Chondrocyte (in vitro differentiated cells): ENCODE measurements around the gene NFE2L3. TPM values are rescaled to one million over a fixed set of nuclear protein-coding genes. Genes with fewer than 3 reads are reported as not detected.
"Not testable (repeated sequence)": the region's sequence is repeated elsewhere in the genome, so short reads cannot be mapped to it uniquely, and the experiment has no call there.

Experiments
- DNase-seq: peaks from one replicate; pipeline ENCODE4 v3.0.0; 2021; ENCODE audit warnings: mixed read lengths, low spot score
- H3K27ac Mint-ChIP-seq: one replicate; pipeline ENCODE4 v1.8.0; 2021; ENCODE audit warnings: mild to moderate bottlenecking, moderate library complexity, mixed read lengths; ENCODE audit not compliant: unreplicated experiment
- H3K27me3 Mint-ChIP-seq: 2 replicates; pipeline ENCODE4 v1.8.0; 2021; ENCODE audit warnings: low read depth, mixed read lengths
- H3K36me3 Mint-ChIP-seq: 2 replicates; pipeline ENCODE4 v1.8.0; 2021; ENCODE audit warnings: low read depth, mixed read lengths
- H3K4me1 Mint-ChIP-seq: 2 replicates; pipeline ENCODE4 v1.8.0; 2021; ENCODE audit warnings: low read depth, mild to moderate bottlenecking, mixed read lengths
- H3K4me3 Mint-ChIP-seq: one replicate; pipeline ENCODE4 v1.8.0; 2021; ENCODE audit warnings: mild to moderate bottlenecking, moderate library complexity, mixed read lengths; ENCODE audit not compliant: unreplicated experiment
- H3K9me3 Mint-ChIP-seq: 2 replicates; pipeline ENCODE4 v1.8.0; 2021; ENCODE audit warnings: low read depth, mixed read lengths
- total RNA-seq: library from RNA; stranded (reverse); gene quantifications from 3 replicates; pipeline ENCODE4 v1.2.1, GENCODE V29; 2021
- TF ChIP-seq, protein P1 (sequence below): fragments of 200-600 bp; sonication (generic); IDR thresholded peaks from 2 replicates; pipeline ENCODE4 v1.5.0; 2021; ENCODE audit warnings: antibody characterized with exemption, mild to moderate bottlenecking, moderate library complexity

NFE2L3 gene
- total RNA-seq, 1 donor from 2014 or later: 0.52 TPM

DNA sequence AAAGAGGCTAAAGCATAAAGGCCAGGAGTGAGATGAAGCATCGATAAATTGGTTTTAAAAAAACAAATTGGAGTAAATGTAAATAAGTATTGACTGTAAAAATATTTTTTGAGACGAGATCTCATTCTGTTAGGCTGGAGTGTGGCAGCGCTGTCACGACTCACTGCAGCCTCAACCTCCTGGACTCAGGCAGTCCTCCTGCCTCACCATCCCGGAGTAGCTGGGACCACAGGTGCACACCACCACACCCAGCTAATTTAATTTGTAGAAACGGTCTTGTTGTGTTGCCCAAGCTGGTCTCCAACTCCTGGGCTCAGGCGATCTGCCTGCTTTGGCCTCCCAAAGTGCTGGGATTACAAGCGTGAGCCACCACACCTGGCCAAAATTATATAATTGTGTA is 30.7 kb downstream of the NFE2L3 start:
- DNase-seq: no peak
- H3K36me3 Mint-ChIP-seq: peaks cover 13% of the 10 kb centered on the region
- no peaks in the 10 kb centered on the region for H3K9me3 Mint-ChIP-seq
- H3K4me3 Mint-ChIP-seq: no peak overlapping the region
- no peaks in the 10 kb centered on the region for H3K27me3 Mint-ChIP-seq
- TF ChIP-seq, protein P1, sequence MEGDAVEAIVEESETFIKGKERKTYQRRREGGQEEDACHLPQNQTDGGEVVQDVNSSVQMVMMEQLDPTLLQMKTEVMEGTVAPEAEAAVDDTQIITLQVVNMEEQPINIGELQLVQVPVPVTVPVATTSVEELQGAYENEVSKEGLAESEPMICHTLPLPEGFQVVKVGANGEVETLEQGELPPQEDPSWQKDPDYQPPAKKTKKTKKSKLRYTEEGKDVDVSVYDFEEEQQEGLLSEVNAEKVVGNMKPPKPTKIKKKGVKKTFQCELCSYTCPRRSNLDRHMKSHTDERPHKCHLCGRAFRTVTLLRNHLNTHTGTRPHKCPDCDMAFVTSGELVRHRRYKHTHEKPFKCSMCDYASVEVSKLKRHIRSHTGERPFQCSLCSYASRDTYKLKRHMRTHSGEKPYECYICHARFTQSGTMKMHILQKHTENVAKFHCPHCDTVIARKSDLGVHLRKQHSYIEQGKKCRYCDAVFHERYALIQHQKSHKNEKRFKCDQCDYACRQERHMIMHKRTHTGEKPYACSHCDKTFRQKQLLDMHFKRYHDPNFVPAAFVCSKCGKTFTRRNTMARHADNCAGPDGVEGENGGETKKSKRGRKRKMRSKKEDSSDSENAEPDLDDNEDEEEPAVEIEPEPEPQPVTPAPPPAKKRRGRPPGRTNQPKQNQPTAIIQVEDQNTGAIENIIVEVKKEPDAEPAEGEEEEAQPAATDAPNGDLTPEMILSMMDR: no peak
- peaks cover 26% of the 10 kb centered on the region for H3K4me1 Mint-ChIP-seq
- H3K27ac Mint-ChIP-seq: no peak overlapping the region

DNA sequence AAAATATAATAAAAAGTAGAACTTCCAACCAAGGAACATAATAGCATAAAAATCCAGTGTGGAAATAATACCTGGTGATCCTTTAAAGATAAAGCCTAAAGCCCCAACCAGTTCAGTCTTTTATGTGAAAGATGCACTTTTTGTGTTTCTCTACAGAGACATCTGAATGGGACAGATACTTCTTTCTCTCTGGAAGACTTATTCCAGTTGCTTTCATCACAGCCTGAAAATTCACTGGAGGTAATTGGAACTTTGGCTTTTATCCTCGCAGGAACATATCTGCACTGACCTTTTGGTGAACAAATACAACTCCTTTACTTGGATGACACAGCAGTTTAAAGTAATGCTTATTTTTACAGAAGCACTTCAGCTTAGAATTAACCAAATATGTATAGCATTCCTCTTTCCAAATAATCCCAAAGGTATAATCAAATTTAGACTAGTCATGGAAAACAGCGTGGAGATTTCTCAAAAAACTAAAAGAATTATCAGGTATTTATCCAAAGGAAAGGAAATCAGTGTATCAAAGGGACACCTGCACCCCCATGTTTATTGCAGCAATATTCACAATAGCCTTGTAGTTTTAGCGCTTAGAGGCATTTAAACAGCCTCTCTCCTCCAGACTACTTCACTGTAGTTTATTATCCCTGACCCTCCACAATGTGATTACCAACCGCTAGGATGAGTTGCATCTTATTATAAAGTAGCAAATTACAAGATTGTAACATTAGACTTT is 31.7 kb downstream of the NFE2L3 start:
- Mint-ChIP-seq H3K9me3 (no peaks in the 10 kb centered on the region), H3K27ac (no peak overlapping the region), H3K27me3 (no peaks in the 10 kb centered on the region), H3K4me1 (peaks cover 29% of the 10 kb centered on the region), H3K4me3 (no peak overlapping the region), H3K36me3 (peaks cover 18% of the 10 kb centered on the region)
- no peak for DNase-seq
- TF ChIP-seq, protein P1: no peak

DNA sequence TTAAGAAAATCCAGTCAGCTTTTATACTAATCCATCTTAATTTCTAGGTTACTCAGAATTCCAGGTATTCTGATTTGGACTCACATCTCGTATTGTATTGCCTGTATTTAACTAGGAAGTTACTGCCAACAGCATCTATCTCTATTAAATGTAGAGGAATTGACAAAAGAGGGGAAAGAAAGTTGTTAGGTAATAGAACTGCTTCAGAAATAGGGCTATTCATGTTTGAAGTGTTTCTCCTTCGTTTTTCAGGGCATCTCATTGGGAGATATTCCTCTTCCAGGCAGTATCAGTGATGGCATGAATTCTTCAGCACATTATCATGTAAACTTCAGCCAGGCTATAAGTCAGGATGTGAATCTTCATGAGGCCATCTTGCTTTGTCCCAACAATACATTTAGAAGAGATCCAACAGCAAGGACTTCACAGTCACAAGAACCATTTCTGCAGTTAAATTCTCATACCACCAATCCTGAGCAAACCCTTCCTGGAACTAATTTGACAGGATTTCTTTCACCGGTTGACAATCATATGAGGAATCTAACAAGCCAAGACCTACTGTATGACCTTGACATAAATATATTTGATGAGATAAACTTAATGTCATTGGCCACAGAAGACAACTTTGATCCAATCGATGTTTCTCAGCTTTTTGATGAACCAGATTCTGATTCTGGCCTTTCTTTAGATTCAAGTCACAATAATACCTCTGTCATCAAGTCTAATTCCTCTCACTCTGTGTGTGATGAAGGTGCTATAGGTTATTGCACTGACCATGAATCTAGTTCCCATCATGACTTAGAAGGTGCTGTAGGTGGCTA is 32.5 kb downstream of the NFE2L3 start:
- not testable (repeated sequence) for H3K9me3 Mint-ChIP-seq, H3K27ac Mint-ChIP-seq, H3K4me3 Mint-ChIP-seq, H3K27me3 Mint-ChIP-seq, DNase-seq
- Mint-ChIP-seq H3K36me3 (peaks cover 25% of the 10 kb centered on the region), H3K4me1 (peaks cover 29% of the 10 kb centered on the region)

DNA sequence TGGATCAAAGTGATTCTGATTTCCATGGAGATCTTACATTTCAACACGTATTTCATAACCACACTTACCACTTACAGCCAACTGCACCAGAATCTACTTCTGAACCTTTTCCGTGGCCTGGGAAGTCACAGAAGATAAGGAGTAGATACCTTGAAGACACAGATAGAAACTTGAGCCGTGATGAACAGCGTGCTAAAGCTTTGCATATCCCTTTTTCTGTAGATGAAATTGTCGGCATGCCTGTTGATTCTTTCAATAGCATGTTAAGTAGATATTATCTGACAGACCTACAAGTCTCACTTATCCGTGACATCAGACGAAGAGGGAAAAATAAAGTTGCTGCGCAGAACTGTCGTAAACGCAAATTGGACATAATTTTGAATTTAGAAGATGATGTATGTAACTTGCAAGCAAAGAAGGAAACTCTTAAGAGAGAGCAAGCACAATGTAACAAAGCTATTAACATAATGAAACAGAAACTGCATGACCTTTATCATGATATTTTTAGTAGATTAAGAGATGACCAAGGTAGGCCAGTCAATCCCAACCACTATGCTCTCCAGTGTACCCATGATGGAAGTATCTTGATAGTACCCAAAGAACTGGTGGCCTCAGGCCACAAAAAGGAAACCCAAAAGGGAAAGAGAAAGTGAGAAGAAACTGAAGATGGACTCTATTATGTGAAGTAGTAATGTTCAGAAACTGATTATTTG is 33.3 kb downstream of the NFE2L3 start:
- H3K27me3 Mint-ChIP-seq: no peaks in the 10 kb centered on the region
- no peak overlapping the region for H3K27ac Mint-ChIP-seq
- H3K9me3 Mint-ChIP-seq: no peaks in the 10 kb centered on the region
- H3K4me3 Mint-ChIP-seq: no peak overlapping the region
- TF ChIP-seq, protein P1: no peak
- peaks cover 31% of the 10 kb centered on the region for H3K36me3 Mint-ChIP-seq
- peaks cover 29% of the 10 kb centered on the region for H3K4me1 Mint-ChIP-seq
- DNase-seq: no peak

DNA sequence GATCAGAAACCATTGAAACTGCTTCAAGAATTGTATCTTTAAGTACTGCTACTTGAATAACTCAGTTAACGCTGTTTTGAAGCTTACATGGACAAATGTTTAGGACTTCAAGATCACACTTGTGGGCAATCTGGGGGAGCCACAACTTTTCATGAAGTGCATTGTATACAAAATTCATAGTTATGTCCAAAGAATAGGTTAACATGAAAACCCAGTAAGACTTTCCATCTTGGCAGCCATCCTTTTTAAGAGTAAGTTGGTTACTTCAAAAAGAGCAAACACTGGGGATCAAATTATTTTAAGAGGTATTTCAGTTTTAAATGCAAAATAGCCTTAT is 33.8 kb downstream of the NFE2L3 start:
- Mint-ChIP-seq H3K4me3 (no peak overlapping the region), H3K27ac (no peak overlapping the region), H3K36me3 (peaks cover 36% of the 10 kb centered on the region), H3K27me3 (no peaks in the 10 kb centered on the region), H3K9me3 (no peaks in the 10 kb centered on the region), H3K4me1 (peaks cover 30% of the 10 kb centered on the region)
- no peak for DNase-seq
- TF ChIP-seq, protein P1: no peak
